SK-N-SH (cell line): ENCODE measurements around the gene FAAP20. TPM values are rescaled to one million over a fixed set of nuclear protein-coding genes. Genes with fewer than 3 reads are reported as not detected.

Source experiments
- CTCF ChIA-PET: fragments of 300-600, 350-600 bp; formaldehyde crosslinking; extraction: SDS; loops from one replicate; lab custom pipeline; 2021; lab: Yijun Ruan, JAX
- POLR2A ChIA-PET: fragments of 350-600 bp; sonication (Branson Sonifier 250); formaldehyde crosslinking; extraction: SDS; loops from one replicate; lab custom pipeline; 2020; ENCODE audit warnings: antibody characterized with exemption, inconsistent platforms; lab: Yijun Ruan, JAX
- DNase-seq: peaks from one replicate; pipeline ENCODE4 v3.0.0; 2012
- H2AFZ ChIP-seq: fragments of 200-600 bp; sonication (generic); 2 replicates; pipeline ENCODE4 v1.8.1; 2016; ENCODE audit warnings: antibody characterized with exemption, mild to moderate bottlenecking, low read depth
- H3F3A ChIP-seq: fragments of 200-600 bp; sonication (generic); replicated peaks from 2 replicates; pipeline ENCODE3; 2016; ENCODE audit warnings: antibody characterized with exemption, mild to moderate bottlenecking; ENCODE audit not compliant: insufficient read depth
- H3K27ac ChIP-seq, 2 experiments: fragments of 200-500 bp in 1 of 2; fragments of 200-600 bp in 1 of 2; sonication (Bioruptor generic) in 1 of 2; sonication (generic), shearing (Covaris generic) in 1 of 2; 2 replicates each; pipeline versions ENCODE4 v1.5.1 to v1.6.1; 2014 to 2016; ENCODE audit warnings: low read depth in 2 of 2, inconsistent platforms in 1 of 2, low read length in 1 of 2, mild to moderate bottlenecking in 1 of 2, mixed read lengths in 1 of 2
- H3K27me3 ChIP-seq: fragments of 200-600 bp; sonication (generic), shearing (Covaris generic); 2 replicates; pipeline ENCODE4 v1.6.1; 2016; ENCODE audit warnings: mixed run types; ENCODE audit not compliant: insufficient read depth
- H3K36me3 ChIP-seq, 2 experiments: fragments of 200-500 bp in 1 of 2; fragments of 200-600 bp in 1 of 2; sonication (Bioruptor generic) in 1 of 2; sonication (generic) in 1 of 2; replicated peaks in 1 of 2; 2 replicates each; pipeline versions ENCODE3 to v1.5.1; 2014 to 2016; ENCODE audit warnings: low read length in 1 of 2, mild to moderate bottlenecking in 1 of 2; ENCODE audit not compliant: insufficient read depth in 2 of 2, control insufficient read depth in 1 of 2
- H3K4me1 ChIP-seq, 2 experiments: fragments of 200-500 bp in 1 of 2; fragments of 200-600 bp in 1 of 2; sonication (Bioruptor generic) in 1 of 2; sonication (generic), shearing (Covaris generic) in 1 of 2; 2 replicates each; pipeline versions ENCODE4 v1.5.1 to v1.6.1; 2014 to 2016; ENCODE audit warnings: low read depth in 1 of 2, low read length in 1 of 2, mixed run types in 1 of 2; ENCODE audit not compliant: insufficient read depth in 2 of 2, control insufficient read depth in 1 of 2
- H3K4me2 ChIP-seq: fragments of 200-600 bp; sonication (generic), shearing (Covaris generic); 2 replicates; pipeline ENCODE4 v1.6.1; 2017; ENCODE audit warnings: mixed run types
- H3K4me3 ChIP-seq, 2 experiments: fragments of 200-500 bp in 1 of 2; fragments of 200-600 bp in 1 of 2; sonication (Bioruptor generic) in 1 of 2; sonication (generic), shearing (Covaris generic) in 1 of 2; 2 replicates each; pipeline versions ENCODE4 v1.5.1 to v1.8.1; 2014 to 2016; ENCODE audit warnings: low read depth in 2 of 2, inconsistent platforms in 1 of 2, low read length in 1 of 2, mild to moderate bottlenecking in 1 of 2, mixed read lengths in 1 of 2, moderate library complexity in 1 of 2
- H3K79me2 ChIP-seq: fragments of 200-600 bp; sonication (generic); 2 replicates; pipeline ENCODE4 v1.8.1; 2017; ENCODE audit warnings: mild to moderate bottlenecking; ENCODE audit not compliant: insufficient read depth
- H3K9ac ChIP-seq: fragments of 200-600 bp; sonication (generic); 2 replicates; pipeline ENCODE4 v1.6.1; 2017; ENCODE audit warnings: mixed run types
- H3K9me2 ChIP-seq: fragments of 200-600 bp; sonication (generic); 2 replicates; pipeline ENCODE4 v1.6.1; 2017; ENCODE audit warnings: mixed run types
- H3K9me3 ChIP-seq: fragments of 200-600 bp; sonication (generic); 2 replicates; pipeline ENCODE4 v1.6.1; 2017; ENCODE audit warnings: mixed run types, mild to moderate bottlenecking, moderate library complexity
- H4K20me1 ChIP-seq: fragments of 200-600 bp; sonication (generic); 2 replicates; pipeline ENCODE4 v1.6.1; 2017; ENCODE audit warnings: mild to moderate bottlenecking, mixed run types; ENCODE audit not compliant: insufficient read depth
- CTCF ChIP-seq: fragments of 200-600 bp; sonication (generic); IDR thresholded peaks from 2 replicates; pipeline ENCODE4 v1.6.1; 2017; ENCODE audit warnings: antibody characterized with exemption, mild to moderate bottlenecking, moderate library complexity
- ELF1 ChIP-seq: IDR thresholded peaks from 2 replicates; pipeline ENCODE4 v1.4.0; 2012
- FOSL2 ChIP-seq: IDR thresholded peaks from 2 replicates; pipeline ENCODE4 v1.4.0; 2012; ENCODE audit warnings: low read depth, mild to moderate bottlenecking, moderate library complexity, borderline replicate concordance
- PBX3 ChIP-seq: IDR thresholded peaks from 2 replicates; pipeline ENCODE4; 2012
- POLR2AphosphoS5 ChIP-seq: IDR thresholded peaks from 2 replicates; pipeline ENCODE4 v1.6.1; 2012; ENCODE audit warnings: low read depth, low read length
- RAD21 ChIP-seq: IDR thresholded peaks from 2 replicates; pipeline ENCODE4 v1.6.1; 2012; ENCODE audit warnings: mild to moderate bottlenecking, low read length
- RCOR1 ChIP-seq: fragments of 150-350 bp; IDR thresholded peaks from 2 replicates; pipeline ENCODE4 v1.6.1; 2017; ENCODE audit warnings: antibody characterized with exemption, low read length
- RXRA ChIP-seq: IDR thresholded peaks from 2 replicates; pipeline ENCODE4 v1.4.0; 2012; ENCODE audit warnings: low read depth, mild to moderate bottlenecking, borderline replicate concordance
- SMC3 ChIP-seq: IDR thresholded peaks from 2 replicates; pipeline ENCODE4 v1.6.1; 2012; ENCODE audit warnings: low read depth, low read length, improper control_type of control experiment
- USF2 ChIP-seq: fragments of 150-350 bp; IDR thresholded peaks from 2 replicates; pipeline ENCODE4 v1.6.1; 2017; ENCODE audit warnings: antibody characterized with exemption, low read length, low read depth, borderline replicate concordance
- WGBS: methylation state at CpG from one replicate; pipeline ENCODE4 v1.1.6; 2017; ENCODE audit warnings: low lambda C conversion rate; 5-methylcytosine and 5-hydroxymethylcytosine counted together
- polyA plus RNA-seq, 3 experiments: library from polyadenylated mRNA; depleted of rRNA; stranded (reverse); fragments of >200 nt; gene quantifications; 2 replicates each; pipeline ENCODE4 v1.2.3, GENCODE V29; 2012

The FAAP20 gene
- polyA plus RNA-seq, 1 of the 3 experiments (the other 2 are of a cell fraction), result 58.3 TPM

- H4K20me1 ChIP-seq, result peaks cover 97% of the 10 kb centered on the region
- DNase-seq, result no peak
- no peak overlapping the region for H3K27ac ChIP-seq
- no peaks in the 10 kb centered on the region for H3K27me3 ChIP-seq
- no peaks in the 10 kb centered on the region for H3K9me2 ChIP-seq
- ChIA-PET POLR2A (no interaction called here), CTCF (interaction anchor here (0.5 to 9.4 kb wide), 8 partner anchors 38 to 648 kb away, joined by 3 to 47 read pairs (median 4); partner anchors contain the start of gene FAAP20)
- no peak for TF ChIP-seq USF2
- no peak for TF ChIP-seq CTCF
- no peak for TF ChIP-seq ELF1
- no peak for TF ChIP-seq RCOR1
- TF ChIP-seq RAD21, result no peak
- no peak for TF ChIP-seq FOSL2
- no peaks in the 10 kb centered on the region for H3K9me3 ChIP-seq
- no peak overlapping the region for H3K4me3 ChIP-seq
- H3F3A ChIP-seq, result no peaks in the 10 kb centered on the region
- no peak overlapping the region for H2AFZ ChIP-seq
- no peaks in the 10 kb centered on the region for H3K36me3 ChIP-seq
- 94% methylated on average over 6 of the region's 12 CpGs for WGBS
- peaks cover 98% of the 10 kb centered on the region for H3K79me2 ChIP-seq
- H3K4me2 ChIP-seq, result peak overlapping the region; percentile 24; the same call in 1 of the 2 replicates
- peaks cover 0 to 74% of the 10 kb centered on the region in 2 experiments; a peak in 2 of 4 replicates for H3K4me1 ChIP-seq
- no peak overlapping the region for H3K9ac ChIP-seq
Observed at GRCh38 chr1:2233468-2233867, 38.9 kb upstream of the FAAP20 start.

- H3K4me2 ChIP-seq, result peak overlapping the region; percentile 96; the same call in 1 of the 2 replicates
- POLR2A ChIA-PET, result no interaction called here
- no peak for TF ChIP-seq POLR2AphosphoS5
- no peak for TF ChIP-seq PBX3
- TF ChIP-seq RXRA, result no peak
- no peak for TF ChIP-seq SMC3
- no peak for DNase-seq
- H3K9ac ChIP-seq, result no peak overlapping the region
- no peaks in the 10 kb centered on the region for H3K36me3 ChIP-seq
- no peak overlapping the region for H3K4me3 ChIP-seq
- H3K27me3 ChIP-seq, result no peaks in the 10 kb centered on the region
- no peak overlapping the region; a peak in 1 of 4 replicates for H3K27ac ChIP-seq
- H3K79me2 ChIP-seq, result peaks cover 93% of the 10 kb centered on the region
- no peaks in the 10 kb centered on the region for H3F3A ChIP-seq
- CTCF ChIA-PET, result interaction anchor here (0.7 to 9.4 kb wide), 6 partner anchors 37 to 150 kb away, joined by 3 to 47 read pairs (median 4); partner anchors contain the start of gene FAAP20
- H3K9me2 ChIP-seq, result no peaks in the 10 kb centered on the region
- H4K20me1 ChIP-seq, result peaks cover 92% of the 10 kb centered on the region
- H2AFZ ChIP-seq, result no peak overlapping the region
- 89% methylated on average over 12 of the region's 23 CpGs for WGBS
- H3K4me1 ChIP-seq, result peaks cover 0 to 69% of the 10 kb centered on the region in 2 experiments; a peak in 2 of 4 replicates
- H3K9me3 ChIP-seq, result no peaks in the 10 kb centered on the region
Observed at GRCh38 chr1:2232916-2233438, 38.4 kb upstream of the FAAP20 start.
